Left ventricle myocardium inferior (tissue), 1 donor: ENCODE measurements around the gene EXOC4. TPM values are rescaled to one million over a fixed set of nuclear protein-coding genes. Genes with fewer than 3 reads are reported as not detected.

ENCODE experiments used
- DNase-seq: peaks from one replicate; pipeline ENCODE4 v3.0.0-alpha.2; 2020
- H3K27ac ChIP-seq: fragments of 200-600 bp; replicated peaks from 2 replicates; pipeline ENCODE4 v1.8.0; 2021
- H3K27me3 ChIP-seq: fragments of 200-600 bp; 2 replicates; pipeline ENCODE4 v1.8.0; 2021; ENCODE audit warnings: low read depth
- H3K36me3 ChIP-seq: fragments of 200-600 bp; 2 replicates; pipeline ENCODE4 v1.8.0; 2021
- H3K4me1 ChIP-seq: fragments of 200-600 bp; 2 replicates; pipeline ENCODE4 v1.8.0; 2021
- H3K4me3 ChIP-seq: fragments of 200-600 bp; 2 replicates; pipeline ENCODE4 v1.8.0; 2021; ENCODE audit warnings: mild to moderate bottlenecking, moderate library complexity
- H3K9me3 ChIP-seq: fragments of 200-600 bp; replicated peaks from 2 replicates; pipeline ENCODE4 v1.8.0; 2021
- CTCF ChIP-seq: fragments of 200-600 bp; IDR thresholded peaks from 2 replicates; pipeline ENCODE4 v1.8.0; 2021; ENCODE audit warnings: antibody characterized with exemption, mild to moderate bottlenecking, borderline replicate concordance
- intact Hi-C: fragments of 100-400 bp; cut with micrococcal nuclease; formaldehyde crosslinking; loops from one replicate; pipeline ENCODE4 v1.11.0; 2022
- total RNA-seq: library from RNA; stranded (reverse); fragmentation: NEBNext Ultra II Directional; extraction: Animal tissue kit (Norgen Biotek cat#: 25700); gene quantifications from one replicate; pipeline ENCODE4 v1.2.1, GENCODE V29; 2021
- donor health status: DM: no; HTN: yes; CAD: no; lungs with severe emphysema.

The EXOC4 gene
- total RNA-seq, 1 donor from 2014 or later: 33.8 TPM

GRCh38 chr7:133744451-133744850 lies 491.6 kb downstream of the EXOC4 start:
- H3K36me3 ChIP-seq: no peaks in the 10 kb centered on the region
- H3K27me3 ChIP-seq: no peaks in the 10 kb centered on the region
- no peak for TF ChIP-seq CTCF
- no peak for DNase-seq
- H3K9me3 ChIP-seq: no peaks in the 10 kb centered on the region
- peaks cover 7% of the 10 kb centered on the region for H3K4me1 ChIP-seq
- no peak overlapping the region for H3K27ac ChIP-seq
- intact Hi-C loops: no loop called here
- no peak overlapping the region for H3K4me3 ChIP-seq

GRCh38 chr7:133746305-133746704 lies 493.4 kb downstream of the EXOC4 start:
- intact Hi-C loops: no loop called here
- no peak for DNase-seq
- Histone ChIP-seq H3K36me3 (no peaks in the 10 kb centered on the region), H3K4me3 (no peak overlapping the region), H3K4me1 (peaks cover 7% of the 10 kb centered on the region), H3K27me3 (no peaks in the 10 kb centered on the region), H3K9me3 (no peaks in the 10 kb centered on the region), H3K27ac (no peak overlapping the region)
- TF ChIP-seq CTCF: no peak

GRCh38 chr7:133746847-133747246 lies 494.0 kb downstream of the EXOC4 start:
- no peaks in the 10 kb centered on the region for H3K27me3 ChIP-seq

GRCh38 chr7:133748443-133749407 lies 495.8 kb downstream of the EXOC4 start:
- H3K27me3 ChIP-seq: no peaks in the 10 kb centered on the region
- no peak for TF ChIP-seq CTCF
- H3K4me1 ChIP-seq: peaks cover 7% of the 10 kb centered on the region
- no peak overlapping the region for H3K27ac ChIP-seq
- no peak for DNase-seq
- H3K9me3 ChIP-seq: no peaks in the 10 kb centered on the region
- no peaks in the 10 kb centered on the region for H3K36me3 ChIP-seq
- intact Hi-C loops: no loop called here
- no peak overlapping the region for H3K4me3 ChIP-seq

More at GRCh38 chr7:133746847-133747246, 494.0 kb downstream of the EXOC4 start:
- intact Hi-C loops: no loop called here
- Histone ChIP-seq H3K4me1 (peaks cover 7% of the 10 kb centered on the region), H3K27ac (no peak overlapping the region), H3K4me3 (no peak overlapping the region), H3K36me3 (no peaks in the 10 kb centered on the region), H3K9me3 (no peaks in the 10 kb centered on the region)
- no peak for TF ChIP-seq CTCF
- DNase-seq: no peak

GRCh38 chr7:133750287-133750686 lies 497.4 kb downstream of the EXOC4 start:
- Histone ChIP-seq H3K27ac (no peak overlapping the region), H3K27me3 (no peaks in the 10 kb centered on the region), H3K4me3 (no peak overlapping the region), H3K9me3 (no peaks in the 10 kb centered on the region), H3K36me3 (no peaks in the 10 kb centered on the region), H3K4me1 (peaks cover 7% of the 10 kb centered on the region)
- no peak for DNase-seq
- TF ChIP-seq CTCF: no peak
- intact Hi-C loops: no loop called here
